WTC11 (cell line): ENCODE measurements around the gene MARCO.

Source experiments
- TF ChIP-seq, protein P1 (sequence below): fragments of 200-600 bp; IDR thresholded peaks from 2 replicates; pipeline ENCODE4 v1.8.0; 2022; ENCODE audit warnings: antibody characterized with exemption
- TF ChIP-seq, protein P2 (sequence below): sonication (generic); formaldehyde crosslinking; IDR thresholded peaks from 2 replicates; pipeline ENCODE4 v1.8.1; 2023; ENCODE audit warnings: mild to moderate bottlenecking, moderate library complexity, missing genetic modification reagents

DNA sequence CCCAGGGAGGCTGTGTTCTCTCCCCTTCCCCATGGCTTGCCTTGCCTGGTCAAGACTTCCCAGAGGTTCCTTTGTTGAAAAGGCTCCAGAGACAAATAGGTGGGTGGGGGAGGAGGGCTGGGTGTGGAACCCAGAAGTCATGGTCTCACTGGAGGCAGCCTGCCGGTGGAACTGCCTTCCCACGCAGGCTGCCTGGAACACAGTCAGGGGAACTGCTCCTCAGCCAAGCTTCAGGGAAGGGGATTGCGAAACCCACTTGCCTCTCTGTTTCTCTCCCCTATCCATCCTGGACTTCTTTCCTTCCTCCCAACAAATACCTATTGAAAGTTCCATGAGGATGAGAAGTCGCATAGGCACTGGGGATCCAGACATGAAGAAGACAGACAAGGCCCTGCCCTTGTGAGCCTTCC, 31.6 kb downstream of the MARCO start:
- TF ChIP-seq, protein P1, sequence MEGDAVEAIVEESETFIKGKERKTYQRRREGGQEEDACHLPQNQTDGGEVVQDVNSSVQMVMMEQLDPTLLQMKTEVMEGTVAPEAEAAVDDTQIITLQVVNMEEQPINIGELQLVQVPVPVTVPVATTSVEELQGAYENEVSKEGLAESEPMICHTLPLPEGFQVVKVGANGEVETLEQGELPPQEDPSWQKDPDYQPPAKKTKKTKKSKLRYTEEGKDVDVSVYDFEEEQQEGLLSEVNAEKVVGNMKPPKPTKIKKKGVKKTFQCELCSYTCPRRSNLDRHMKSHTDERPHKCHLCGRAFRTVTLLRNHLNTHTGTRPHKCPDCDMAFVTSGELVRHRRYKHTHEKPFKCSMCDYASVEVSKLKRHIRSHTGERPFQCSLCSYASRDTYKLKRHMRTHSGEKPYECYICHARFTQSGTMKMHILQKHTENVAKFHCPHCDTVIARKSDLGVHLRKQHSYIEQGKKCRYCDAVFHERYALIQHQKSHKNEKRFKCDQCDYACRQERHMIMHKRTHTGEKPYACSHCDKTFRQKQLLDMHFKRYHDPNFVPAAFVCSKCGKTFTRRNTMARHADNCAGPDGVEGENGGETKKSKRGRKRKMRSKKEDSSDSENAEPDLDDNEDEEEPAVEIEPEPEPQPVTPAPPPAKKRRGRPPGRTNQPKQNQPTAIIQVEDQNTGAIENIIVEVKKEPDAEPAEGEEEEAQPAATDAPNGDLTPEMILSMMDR, result no peak
- TF ChIP-seq, protein P2, sequence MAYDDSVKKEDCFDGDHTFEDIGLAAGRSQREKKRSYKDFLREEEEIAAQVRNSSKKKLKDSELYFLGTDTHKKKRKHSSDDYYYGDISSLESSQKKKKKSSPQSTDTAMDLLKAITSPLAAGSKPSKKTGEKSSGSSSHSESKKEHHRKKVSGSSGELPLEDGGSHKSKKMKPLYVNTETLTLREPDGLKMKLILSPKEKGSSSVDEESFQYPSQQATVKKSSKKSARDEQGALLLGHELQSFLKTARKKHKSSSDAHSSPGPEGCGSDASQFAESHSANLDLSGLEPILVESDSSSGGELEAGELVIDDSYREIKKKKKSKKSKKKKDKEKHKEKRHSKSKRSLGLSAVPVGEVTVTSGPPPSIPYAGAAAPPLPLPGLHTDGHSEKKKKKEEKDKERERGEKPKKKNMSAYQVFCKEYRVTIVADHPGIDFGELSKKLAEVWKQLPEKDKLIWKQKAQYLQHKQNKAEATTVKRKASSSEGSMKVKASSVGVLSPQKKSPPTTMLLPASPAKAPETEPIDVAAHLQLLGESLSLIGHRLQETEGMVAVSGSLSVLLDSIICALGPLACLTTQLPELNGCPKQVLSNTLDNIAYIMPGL (CRISPR knock-in tag), result no peak
